Right lobe of liver (tissue), 6 donors: ENCODE results near the gene GRIN2C. TPM values are rescaled to one million over a fixed set of nuclear protein-coding genes. Genes with fewer than 3 reads are reported as not detected.

ENCODE experiments used
- ATAC-seq, 4 donors: fragments of 200-7000 bp; cut with Tn5 transposase; one replicate each; pipeline ENCODE4 v1.9.1; 2020; ENCODE audit warnings: mild to moderate bottlenecking in 4 of 4, moderate library complexity in 4 of 4
- DNase-seq, 3 donors: peaks; one replicate each; pipeline ENCODE4 v3.0.0-alpha.2; 2020
- H3K27ac ChIP-seq, 3 donors: fragments of 200-600 bp; one replicate each; pipeline ENCODE4 v1.8.0; 2022
- H3K27me3 ChIP-seq, 2 donors: fragments of 200-600 bp; one replicate each; pipeline ENCODE4 v1.8.0; 2022
- H3K36me3 ChIP-seq, 4 donors: fragments of 200-600 bp; sonication (generic) in 1 of 4; one replicate each; pipeline versions ENCODE4 v1.5.1 to v1.8.0; 2017 to 2022; ENCODE audit warnings: control low read depth in 1 of 4
- H3K4me1 ChIP-seq, 4 donors: fragments of 200-600 bp; sonication (generic) in 1 of 4; one replicate each; pipeline versions ENCODE4 v1.5.1 to v1.8.0; 2017 to 2022; ENCODE audit warnings: control low read depth in 1 of 4
- H3K4me3 ChIP-seq, 3 donors: fragments of 200-600 bp; one replicate each; pipeline ENCODE4 v1.8.0; 2022
- H3K9me3 ChIP-seq, 4 donors: fragments of 200-600 bp; sonication (generic) in 1 of 4; one replicate each; pipeline versions ENCODE4 v1.5.1 to v1.8.0; 2017 to 2022; ENCODE audit warnings: control low read depth in 1 of 4
- POLR2A ChIP-seq: fragments of 450-650 bp; IDR thresholded peaks from one replicate; pipeline ENCODE4 v1.6.1; 2017; ENCODE audit warnings: antibody characterized with exemption, mild to moderate bottlenecking
- WGBS: methylation state at CpG from one replicate; pipeline ENCODE4 v1.1.6; 2018; ENCODE audit warnings: low coverage, low lambda C conversion rate; ENCODE audit not compliant: insufficient coverage; ENCODE audit errors: missing lambda C conversion rate; 5-methylcytosine and 5-hydroxymethylcytosine counted together
- intact Hi-C, 2 donors: fragments of 100-400 bp; cut with DNase I; formaldehyde crosslinking; loops; one replicate each; pipeline versions ENCODE4 v1.11.2 to v1.14.1; 2022
- total RNA-seq, 6 experiments: library from RNA; depleted of rRNA in 2 of 6; stranded (reverse); fragments of >200 nt in 2 of 6; fragmentation: NEBNext Ultra II Directional in 3 of 6; extraction: Animal tissue kit (Norgen Biotek cat#: 25700) in 3 of 6; gene quantifications; one replicate each; pipeline versions ENCODE4 v1.1.0 to v1.2.4, GENCODE V29; 2016 to 2023
- TF ChIP-seq, protein P1 (sequence below), 4 donors: fragments of 200-600 bp in 3 of 4; fragments of 450-650 bp in 1 of 4; IDR thresholded peaks; one replicate each; pipeline versions ENCODE4 v1.5.1 to v1.8.0; 2016 to 2022; ENCODE audit warnings: antibody characterized with exemption in 4 of 4, mild to moderate bottlenecking in 2 of 4
- donor health status: DM: no; HTN: yes; CAD: no.
- donor health status: DM: no; HTN: no; CAD: no.
- donor health status: DM: no; HTN: no; CAD: no.
- donor health status: DM: no; HTN: yes; CAD: no.
- donor health status: DM: no; HTN: yes; CAD: no.

GRIN2C gene
- total RNA-seq, 6 experiments from 2014 or later: 0.10 to 0.13 TPM; not detected in 4

DNA sequence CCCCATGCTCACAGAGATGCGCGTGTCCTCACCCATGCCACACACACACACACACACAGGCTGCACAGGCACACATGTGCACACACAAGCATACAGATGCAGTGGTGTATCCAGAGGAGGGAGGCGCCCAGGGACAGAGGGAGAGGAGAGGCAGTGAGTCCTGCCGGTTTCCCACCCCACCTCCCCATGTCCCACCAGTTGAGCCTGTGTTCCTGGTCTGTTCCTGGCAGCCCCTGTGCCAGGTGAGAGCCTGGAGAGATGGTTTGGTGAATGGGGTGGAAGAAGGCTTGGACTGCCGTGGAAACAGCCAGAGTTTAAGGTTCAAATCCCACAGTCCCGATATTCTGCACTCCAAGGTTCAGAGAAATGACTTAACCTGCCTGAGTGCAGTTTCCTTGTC is 44.0 kb upstream of the GRIN2C start:
- no peak overlapping the region for H3K4me3 ChIP-seq
- TF ChIP-seq, protein P1, sequence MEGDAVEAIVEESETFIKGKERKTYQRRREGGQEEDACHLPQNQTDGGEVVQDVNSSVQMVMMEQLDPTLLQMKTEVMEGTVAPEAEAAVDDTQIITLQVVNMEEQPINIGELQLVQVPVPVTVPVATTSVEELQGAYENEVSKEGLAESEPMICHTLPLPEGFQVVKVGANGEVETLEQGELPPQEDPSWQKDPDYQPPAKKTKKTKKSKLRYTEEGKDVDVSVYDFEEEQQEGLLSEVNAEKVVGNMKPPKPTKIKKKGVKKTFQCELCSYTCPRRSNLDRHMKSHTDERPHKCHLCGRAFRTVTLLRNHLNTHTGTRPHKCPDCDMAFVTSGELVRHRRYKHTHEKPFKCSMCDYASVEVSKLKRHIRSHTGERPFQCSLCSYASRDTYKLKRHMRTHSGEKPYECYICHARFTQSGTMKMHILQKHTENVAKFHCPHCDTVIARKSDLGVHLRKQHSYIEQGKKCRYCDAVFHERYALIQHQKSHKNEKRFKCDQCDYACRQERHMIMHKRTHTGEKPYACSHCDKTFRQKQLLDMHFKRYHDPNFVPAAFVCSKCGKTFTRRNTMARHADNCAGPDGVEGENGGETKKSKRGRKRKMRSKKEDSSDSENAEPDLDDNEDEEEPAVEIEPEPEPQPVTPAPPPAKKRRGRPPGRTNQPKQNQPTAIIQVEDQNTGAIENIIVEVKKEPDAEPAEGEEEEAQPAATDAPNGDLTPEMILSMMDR (IDR thresholded peaks at IDR 0.05): no peak
- TF ChIP-seq POLR2A: no peak
- intact Hi-C loops: no loop called here
- DNase-seq (no peak), ATAC-seq (peak in 1 of 4 donors; percentile 25)
- no peaks in the 10 kb centered on the region for H3K36me3 ChIP-seq
- H3K4me1 ChIP-seq: no peaks in the 10 kb centered on the region
- H3K27me3 ChIP-seq: no peaks in the 10 kb centered on the region
- no peaks in the 10 kb centered on the region for H3K9me3 ChIP-seq
- H3K27ac ChIP-seq: no peak overlapping the region
- WGBS: 40% methylated on average over 5 of the region's 6 CpGs

DNA sequence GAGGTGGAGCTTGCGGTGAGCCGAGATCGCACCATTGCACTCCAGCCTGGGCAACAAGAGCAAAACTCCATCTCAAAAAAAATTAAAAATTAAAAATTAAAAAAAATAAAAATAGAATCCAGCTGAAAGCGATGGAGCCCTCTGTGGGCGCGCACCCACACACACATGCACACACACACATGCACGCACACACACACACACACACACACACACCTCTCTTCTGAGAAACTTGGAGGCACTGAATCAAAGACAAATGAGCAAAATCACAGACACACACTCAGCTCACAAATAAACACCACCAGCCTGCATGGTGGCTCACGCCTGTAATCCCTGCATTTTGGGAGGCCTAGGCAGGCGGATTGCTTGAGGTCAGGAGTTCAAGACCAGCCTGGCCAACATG is 43.3 kb upstream of the GRIN2C start:
- no peak for ATAC-seq
- no peak overlapping the region for H3K27ac ChIP-seq

DNA sequence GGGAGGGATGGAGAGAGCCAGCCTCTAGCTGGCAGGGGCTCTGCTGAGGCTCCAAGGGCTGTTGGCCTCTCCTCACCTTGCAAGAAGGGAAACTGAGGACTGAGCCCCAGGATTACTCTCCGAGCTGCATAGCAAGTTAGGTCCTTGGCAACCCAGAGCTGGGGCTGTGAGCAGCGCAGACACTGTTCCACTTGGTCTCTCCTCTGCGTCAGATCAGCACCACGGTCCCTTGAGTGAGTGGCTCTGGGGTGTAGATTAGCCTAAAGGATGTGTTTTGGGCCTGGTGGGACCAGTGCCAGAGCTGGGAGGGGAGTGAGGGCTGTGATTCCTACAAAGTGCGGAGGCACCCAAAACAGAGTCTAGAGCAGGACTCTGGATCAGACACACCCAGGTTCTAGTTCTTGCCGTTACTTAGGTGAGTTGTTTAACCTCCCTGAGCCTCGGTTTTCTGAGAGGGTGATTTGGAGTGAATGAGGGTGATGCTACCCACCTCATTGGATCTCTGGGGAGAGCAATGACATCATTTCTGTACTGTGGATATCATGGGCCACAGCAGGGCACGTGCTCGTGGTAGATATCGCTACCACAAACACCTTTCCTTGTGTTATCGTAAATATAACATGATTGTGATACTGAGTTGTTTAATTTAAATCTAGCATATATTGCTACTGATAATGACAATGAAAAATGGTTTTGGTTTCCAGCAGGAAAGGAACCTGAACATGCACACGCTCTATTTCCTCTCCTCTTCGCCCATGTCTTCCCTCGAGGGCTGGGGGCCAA is 41.9 kb upstream of the GRIN2C start:
- no peaks in the 10 kb centered on the region for H3K36me3 ChIP-seq
- DNase-seq (no peak), ATAC-seq (no peak)
- WGBS: 38% methylated on average over 9 of the region's 14 CpGs
- no peak for TF ChIP-seq POLR2A
- TF ChIP-seq, protein P1 (IDR thresholded peaks at IDR 0.05): no peak
- H3K27ac ChIP-seq: no peak overlapping the region
- no peaks in the 10 kb centered on the region for H3K4me1 ChIP-seq
- H3K4me3 ChIP-seq: no peak overlapping the region
- intact Hi-C loops: no loop called here
- no peaks in the 10 kb centered on the region for H3K9me3 ChIP-seq
- no peaks in the 10 kb centered on the region for H3K27me3 ChIP-seq

More for the DNA sequence above, 43.3 kb upstream of the GRIN2C start:
- 76% methylated on average over 8 of the region's 9 CpGs for WGBS
- no peak for DNase-seq
- no peaks in the 10 kb centered on the region for H3K9me3 ChIP-seq
- no peak overlapping the region for H3K4me3 ChIP-seq
- no peaks in the 10 kb centered on the region for H3K36me3 ChIP-seq
- TF ChIP-seq POLR2A: no peak
- TF ChIP-seq, protein P1 (IDR thresholded peaks at IDR 0.05): no peak
- no peaks in the 10 kb centered on the region for H3K27me3 ChIP-seq
- intact Hi-C loops: no loop called here
- H3K4me1 ChIP-seq: no peaks in the 10 kb centered on the region

DNA sequence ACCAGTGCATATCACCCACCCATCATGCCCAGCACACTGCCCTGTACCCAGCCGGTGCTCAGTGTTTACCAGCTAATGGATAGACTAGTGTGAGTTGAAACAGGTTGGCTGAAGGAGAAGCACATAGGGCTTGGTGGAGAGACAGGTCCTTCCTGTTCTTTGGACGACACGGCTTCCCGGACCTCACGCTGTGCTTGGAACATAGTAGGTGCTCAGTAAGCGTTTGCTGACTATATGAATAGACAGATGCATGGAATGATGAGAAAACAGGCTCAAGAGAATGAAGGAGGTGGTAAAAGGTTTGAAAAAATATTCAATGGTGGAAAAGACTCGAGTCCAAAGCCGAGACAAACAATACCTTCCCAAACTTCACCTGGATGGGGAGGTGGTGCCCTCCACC is 40.5 kb upstream of the GRIN2C start:
- WGBS: 67% methylated on average over 8 of the region's 8 CpGs
- no peak for DNase-seq
- H3K27me3 ChIP-seq: no peaks in the 10 kb centered on the region

More for the DNA sequence above, 40.5 kb upstream of the GRIN2C start:
- TF ChIP-seq, protein P1 (IDR thresholded peaks at IDR 0.05): no peak
- no peak for TF ChIP-seq POLR2A
- Histone ChIP-seq H3K27ac (no peak overlapping the region), H3K9me3 (no peaks in the 10 kb centered on the region), H3K36me3 (no peaks in the 10 kb centered on the region), H3K4me3 (no peak overlapping the region), H3K4me1 (no peaks in the 10 kb centered on the region)
- no peak for ATAC-seq
- intact Hi-C loops: no loop called here
